C4-2B (cell line): ENCODE measurements around the gene DCST2.

Source experiments
- ZFX ChIP-seq: fragments of 450-650 bp; IDR thresholded peaks from 2 replicates; pipeline ENCODE4 v1.6.1; 2017
- TF ChIP-seq, protein P1 (sequence below): fragments of 450-650 bp; conservative IDR thresholded peaks from 2 replicates; pipeline ENCODE4 v1.5.1; 2017; ENCODE audit warnings: mild to moderate bottlenecking

GRCh38 chr1:154998201-154998780 is 35.3 kb downstream of the DCST2 start:
- TF ChIP-seq, protein P1, sequence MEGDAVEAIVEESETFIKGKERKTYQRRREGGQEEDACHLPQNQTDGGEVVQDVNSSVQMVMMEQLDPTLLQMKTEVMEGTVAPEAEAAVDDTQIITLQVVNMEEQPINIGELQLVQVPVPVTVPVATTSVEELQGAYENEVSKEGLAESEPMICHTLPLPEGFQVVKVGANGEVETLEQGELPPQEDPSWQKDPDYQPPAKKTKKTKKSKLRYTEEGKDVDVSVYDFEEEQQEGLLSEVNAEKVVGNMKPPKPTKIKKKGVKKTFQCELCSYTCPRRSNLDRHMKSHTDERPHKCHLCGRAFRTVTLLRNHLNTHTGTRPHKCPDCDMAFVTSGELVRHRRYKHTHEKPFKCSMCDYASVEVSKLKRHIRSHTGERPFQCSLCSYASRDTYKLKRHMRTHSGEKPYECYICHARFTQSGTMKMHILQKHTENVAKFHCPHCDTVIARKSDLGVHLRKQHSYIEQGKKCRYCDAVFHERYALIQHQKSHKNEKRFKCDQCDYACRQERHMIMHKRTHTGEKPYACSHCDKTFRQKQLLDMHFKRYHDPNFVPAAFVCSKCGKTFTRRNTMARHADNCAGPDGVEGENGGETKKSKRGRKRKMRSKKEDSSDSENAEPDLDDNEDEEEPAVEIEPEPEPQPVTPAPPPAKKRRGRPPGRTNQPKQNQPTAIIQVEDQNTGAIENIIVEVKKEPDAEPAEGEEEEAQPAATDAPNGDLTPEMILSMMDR = no peak
- TF ChIP-seq ZFX = no peak
